Vagina (tissue), 2 donors: ENCODE results near the gene DNAI1. TPM values are rescaled to one million over a fixed set of nuclear protein-coding genes. Genes with fewer than 3 reads are reported as not detected.

ENCODE experiments used
- DNase-seq, 2 donors: peaks; one replicate each; pipeline ENCODE4 v3.0.0-alpha.2; 2017; ENCODE audit errors: extremely low spot score in 2 of 2
- H3K27ac ChIP-seq: fragments of 200-600 bp; sonication (generic); one replicate; pipeline ENCODE4 v1.5.1; 2019
- H3K27me3 ChIP-seq: fragments of 200-600 bp; sonication (generic); one replicate; pipeline ENCODE4 v1.5.1; 2019
- H3K36me3 ChIP-seq, 2 donors: fragments of 200-600 bp; sonication (generic); one replicate each; pipeline ENCODE4 v1.5.1; 2017 to 2019
- H3K4me1 ChIP-seq: fragments of 200-600 bp; sonication (generic); one replicate; pipeline ENCODE4 v1.5.1; 2019
- H3K4me3 ChIP-seq, 2 donors: fragments of 200-600 bp; sonication (generic); 1 replicate in 1 of 2; 2 replicates in 1 of 2; pipeline ENCODE4 v1.5.1; 2016 to 2019
- H3K9me3 ChIP-seq: fragments of 200-600 bp; sonication (generic); one replicate; pipeline ENCODE4 v1.5.1; 2019
- CTCF ChIP-seq, 3 experiments: fragments of 450-650 bp in 2 of 3; fragments of 200-600 bp in 1 of 3; sonication (generic) in 1 of 3; IDR thresholded peaks; one replicate each; pipeline ENCODE4 v1.5.1; 2017 to 2019; ENCODE audit warnings: antibody characterized with exemption in 3 of 3, mild to moderate bottlenecking in 2 of 3, moderate library complexity in 2 of 3
- POLR2A ChIP-seq, 2 donors: fragments of 450-650 bp; IDR thresholded peaks; one replicate each; pipeline ENCODE4 v1.6.1; 2017; ENCODE audit warnings: antibody characterized with exemption in 2 of 2, mild to moderate bottlenecking in 2 of 2, moderate library complexity in 2 of 2
- POLR2AphosphoS5 ChIP-seq, 2 donors: sonication (generic); formaldehyde crosslinking; IDR thresholded peaks; one replicate each; pipeline ENCODE4 v1.9.0; 2017; ENCODE audit warnings: antibody characterized with exemption in 2 of 2, mild to moderate bottlenecking in 2 of 2, low read depth in 1 of 2; ENCODE audit not compliant: insufficient read depth in 1 of 2
- intact Hi-C: fragments of 100-400 bp; cut with DNase I; formaldehyde crosslinking; loops from one replicate; pipeline ENCODE4 v1.15.1; 2023
- small RNA-seq: library from RNA; depleted of rRNA; stranded (forward); fragments of <200 nt; gene quantifications from one replicate; pipeline ENCODE3, GENCODE V24; 2016
- total RNA-seq: library from RNA; depleted of rRNA; stranded (reverse); fragments of >200 nt; gene quantifications from one replicate; pipeline ENCODE4 v1.2.3, GENCODE V29; 2016

DNAI1 gene
- total RNA-seq, 1 donor from 2014 or later: not detected

GRCh38 chr9:34568133-34568532 lies 109.5 kb downstream of the DNAI1 start:
- TF ChIP-seq POLR2A (IDR thresholded peaks at IDR 0.05) (no peak), POLR2AphosphoS5 (IDR thresholded peaks at IDR 0.05; ENCODE audit: insufficient read depth in 1 of 2, low read depth in 1 of 2) (no peak), CTCF (IDR thresholded peaks at IDR 0.05) (no peak)
- no peaks in the 10 kb centered on the region for H3K36me3 ChIP-seq
- H3K4me1 ChIP-seq: no peaks in the 10 kb centered on the region
- no peak for DNase-seq
- intact Hi-C loops: no loop called here
- no peaks in the 10 kb centered on the region for H3K27me3 ChIP-seq
- no peaks in the 10 kb centered on the region for H3K9me3 ChIP-seq
- no peak overlapping the region for H3K27ac ChIP-seq
- no peak overlapping the region for H3K4me3 ChIP-seq

GRCh38 chr9:34568774-34569173 lies 110.2 kb downstream of the DNAI1 start:
- no peaks in the 10 kb centered on the region for H3K27me3 ChIP-seq

GRCh38 chr9:34570376-34570775 lies 111.8 kb downstream of the DNAI1 start:
- Histone ChIP-seq H3K4me3 (no peak overlapping the region), H3K27ac (no peak overlapping the region), H3K27me3 (no peaks in the 10 kb centered on the region), H3K36me3 (no peaks in the 10 kb centered on the region), H3K9me3 (no peaks in the 10 kb centered on the region), H3K4me1 (no peaks in the 10 kb centered on the region)
- DNase-seq: no peak
- TF ChIP-seq POLR2A (IDR thresholded peaks at IDR 0.05) (no peak), CTCF (IDR thresholded peaks at IDR 0.05) (no peak), POLR2AphosphoS5 (IDR thresholded peaks at IDR 0.05; ENCODE audit: insufficient read depth in 1 of 2, low read depth in 1 of 2) (no peak)
- intact Hi-C loops: no loop called here

More at GRCh38 chr9:34568774-34569173, 110.2 kb downstream of the DNAI1 start:
- H3K9me3 ChIP-seq: no peaks in the 10 kb centered on the region
- no peak overlapping the region for H3K27ac ChIP-seq
- DNase-seq: no peak
- intact Hi-C loops: no loop called here
- TF ChIP-seq POLR2A (IDR thresholded peaks at IDR 0.05): no peak
- no peak for TF ChIP-seq POLR2AphosphoS5 (IDR thresholded peaks at IDR 0.05; ENCODE audit: insufficient read depth in 1 of 2, low read depth in 1 of 2)
- no peak for TF ChIP-seq CTCF (IDR thresholded peaks at IDR 0.05)
- H3K4me3 ChIP-seq: no peak overlapping the region
- H3K36me3 ChIP-seq: no peaks in the 10 kb centered on the region
- H3K4me1 ChIP-seq: no peaks in the 10 kb centered on the region

Small RNA genes lying within 50 kb of the gene (small RNA-seq; reads per million reads assigned to genes)
- gene RN7SKP24: not detected

Other genes with a start within 250 kb of the DNAI1 start
- gene KIF24, start 129.5 kb upstream of the DNAI1 start, total RNA-seq: 0.49 TPM
- 18.4 TPM for gene NUDT2, start 129.2 kb upstream of the DNAI1 start, total RNA-seq
- gene MYORG, start 81.9 kb upstream of the DNAI1 start, total RNA-seq: 4.4 TPM
- 9.3 TPM for gene FAM219A, start 235 bp upstream of the DNAI1 start, total RNA-seq
- gene ENHO, start 64.2 kb downstream of the DNAI1 start, total RNA-seq: not detected
- gene CNTFR, start 130.9 kb downstream of the DNAI1 start, total RNA-seq: 8.3 TPM
- gene RPP25L, start 153.3 kb downstream of the DNAI1 start, total RNA-seq: 31.4 TPM
- 78.6 TPM for gene DCTN3, start 161.7 kb downstream of the DNAI1 start, total RNA-seq
- gene ARID3C, start 170.3 kb downstream of the DNAI1 start, total RNA-seq: not detected
- gene SIGMAR1, start 179.0 kb downstream of the DNAI1 start, total RNA-seq: 79.3 TPM
- 52.5 TPM for gene GALT, start 187.9 kb downstream of the DNAI1 start, total RNA-seq
- gene IL11RA, start 193.4 kb downstream of the DNAI1 start, total RNA-seq: 30.7 TPM
- gene CCL27, start 203.9 kb downstream of the DNAI1 start, total RNA-seq: not detected
- gene CCL19, start 232.5 kb downstream of the DNAI1 start, total RNA-seq: 3.7 TPM